GM21619 (cell line): Measurements from ENCODE around the gene AMER1.

ENCODE experiments used
- ATAC-seq: cut with Tn5 transposase; IDR thresholded peaks from one replicate; pipeline ENCODE4 v1.9.1; 2021; ENCODE audit not compliant: unreplicated experiment

AMER1 gene

GRCh38 chrX:64186974-64187761, 18.3 kb downstream of the AMER1 start:
- no peak for ATAC-seq

DNA sequence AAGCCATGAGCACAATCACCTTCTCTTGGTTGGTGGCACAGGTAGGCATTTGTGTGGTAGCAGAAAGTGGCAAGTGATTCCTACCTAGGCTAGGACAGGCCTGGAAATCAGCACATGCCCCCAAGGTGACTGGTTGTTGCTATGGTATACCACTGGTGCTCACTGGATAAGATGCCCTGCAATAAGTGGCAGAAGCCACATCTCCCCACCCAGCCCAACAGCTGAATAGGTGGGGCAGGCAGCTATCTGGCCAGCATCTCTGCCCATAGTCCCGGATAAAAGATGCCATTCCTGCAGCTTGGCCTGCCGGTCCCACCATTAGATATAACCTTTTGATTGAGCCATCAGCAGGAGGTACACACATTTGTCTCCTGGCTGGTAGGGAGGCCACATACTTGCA, 21.1 kb downstream of the AMER1 start:
- no peak for ATAC-seq

DNA sequence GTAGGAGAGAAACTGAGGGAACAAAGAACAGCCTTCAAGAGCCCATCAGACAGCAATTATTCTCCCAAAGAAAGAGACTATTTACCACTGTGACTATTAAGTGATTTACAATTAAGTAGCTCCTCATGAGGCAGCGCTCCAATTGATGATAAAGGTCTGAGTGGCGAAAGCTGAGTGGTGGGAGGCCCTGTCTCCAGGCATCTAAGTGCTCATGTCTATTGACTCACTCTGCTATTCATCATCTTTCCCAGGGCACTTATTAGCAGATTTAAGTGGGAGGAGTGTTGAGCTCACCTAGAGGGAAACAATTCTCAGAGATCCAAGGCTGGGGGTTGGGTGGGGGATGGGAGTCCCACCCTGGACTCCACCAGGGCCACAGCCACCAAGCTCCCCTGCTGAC, 23.3 kb downstream of the AMER1 start:
- ATAC-seq: no peak

DNA sequence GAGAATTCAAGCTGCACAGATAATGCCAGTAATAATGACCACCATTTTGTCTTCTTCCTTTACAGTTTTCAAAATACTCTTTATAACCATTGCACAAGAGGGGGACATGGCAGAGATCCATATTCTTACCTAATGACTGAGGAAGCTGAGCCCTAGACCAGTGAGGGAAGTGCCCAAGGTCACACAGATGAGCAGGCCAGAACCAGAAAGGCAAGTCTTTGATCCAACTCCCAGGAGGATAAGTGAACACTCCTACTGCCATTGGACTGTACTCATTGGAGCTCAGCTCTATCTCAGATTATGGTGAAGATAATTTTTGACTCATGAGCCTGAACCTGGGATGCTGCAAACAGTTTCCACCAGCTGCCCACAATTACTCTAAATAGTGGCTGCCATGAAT, 28.6 kb downstream of the AMER1 start:
- ATAC-seq: no peak

- peak; percentile 56 for ATAC-seq
Measured at GRCh38 chrX:64169988-64170387, 35.5 kb downstream of the AMER1 start.

DNA sequence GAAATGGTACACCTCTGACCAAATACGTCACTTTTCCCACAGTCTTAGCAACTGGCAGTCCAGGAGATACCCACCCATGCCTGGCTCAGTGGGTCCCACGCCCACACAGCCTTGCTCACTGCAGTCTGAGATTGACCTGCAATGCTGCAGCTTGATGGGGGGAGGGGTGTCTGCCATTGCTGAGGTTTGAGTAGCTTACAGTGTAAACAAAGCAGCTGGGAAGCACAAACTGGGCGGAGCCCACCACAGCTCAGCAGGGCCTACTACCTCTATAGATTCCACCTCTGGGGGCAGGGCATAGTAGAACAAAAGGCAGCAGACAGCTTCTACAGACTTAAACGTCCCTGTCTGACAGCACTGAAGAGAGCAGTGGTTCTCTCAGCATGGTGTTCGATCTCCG, 52.7 kb downstream of the AMER1 start:
- no peak for ATAC-seq

DNA sequence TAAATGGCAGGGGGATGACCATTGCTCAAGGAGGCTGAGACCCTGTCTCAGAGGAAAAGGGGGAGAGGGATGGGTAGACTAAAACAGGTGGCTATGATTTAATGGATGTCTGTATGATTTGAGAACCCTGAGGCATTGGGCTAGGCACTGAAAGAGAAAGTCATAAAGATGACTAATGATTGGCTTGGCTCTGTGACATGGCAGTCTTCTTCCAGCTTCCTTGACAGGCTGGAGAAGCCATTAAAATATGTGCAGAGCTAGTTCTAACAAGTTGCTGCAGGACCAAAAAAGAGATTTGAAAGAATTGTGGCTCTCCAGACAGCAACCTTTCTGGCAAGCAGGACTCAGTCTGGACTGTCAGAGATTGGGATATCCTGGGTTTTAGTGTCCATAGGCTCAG, 53.6 kb downstream of the AMER1 start:
- no peak for ATAC-seq

- no peak for ATAC-seq
Measured at GRCh38 chrX:64150775-64151174, 54.7 kb downstream of the AMER1 start.
